Muscle layer of colon (tissue), 2 donors: ENCODE results near the gene KATNAL2.

ENCODE experiments used
- H3K27ac ChIP-seq: one replicate; pipeline ENCODE4 v1.7.0; 2013; ENCODE audit warnings: low read depth, mild to moderate bottlenecking, low read length, moderate library complexity
- H3K27me3 ChIP-seq, 2 donors: one replicate each; pipeline ENCODE4 v1.7.0; 2013; ENCODE audit warnings: low read length in 2 of 2, mild to moderate bottlenecking in 2 of 2; ENCODE audit not compliant: insufficient read depth in 2 of 2, control insufficient read depth in 1 of 2
- H3K36me3 ChIP-seq: one replicate; pipeline ENCODE4 v1.7.0; 2013; ENCODE audit warnings: mild to moderate bottlenecking, low read length; ENCODE audit not compliant: insufficient read depth
- H3K4me1 ChIP-seq: one replicate; pipeline ENCODE4 v1.7.0; 2013; ENCODE audit warnings: mild to moderate bottlenecking, low read length; ENCODE audit not compliant: insufficient read depth
- H3K4me3 ChIP-seq, 2 donors: one replicate each; pipeline ENCODE4 v1.7.0; 2013; ENCODE audit warnings: low read length in 2 of 2, low read depth in 1 of 2, mild to moderate bottlenecking in 1 of 2, moderate library complexity in 1 of 2
- H3K9ac ChIP-seq: one replicate; pipeline ENCODE4 v1.7.0; 2013; ENCODE audit warnings: low read length
- H3K9me3 ChIP-seq: one replicate; pipeline ENCODE4 v1.7.0; 2013; ENCODE audit warnings: mild to moderate bottlenecking, low read length
- donor health status: abdominal sarcoma.
- donor health status: Adenocarcinoma of cecum.

The KATNAL2 gene, protein sequence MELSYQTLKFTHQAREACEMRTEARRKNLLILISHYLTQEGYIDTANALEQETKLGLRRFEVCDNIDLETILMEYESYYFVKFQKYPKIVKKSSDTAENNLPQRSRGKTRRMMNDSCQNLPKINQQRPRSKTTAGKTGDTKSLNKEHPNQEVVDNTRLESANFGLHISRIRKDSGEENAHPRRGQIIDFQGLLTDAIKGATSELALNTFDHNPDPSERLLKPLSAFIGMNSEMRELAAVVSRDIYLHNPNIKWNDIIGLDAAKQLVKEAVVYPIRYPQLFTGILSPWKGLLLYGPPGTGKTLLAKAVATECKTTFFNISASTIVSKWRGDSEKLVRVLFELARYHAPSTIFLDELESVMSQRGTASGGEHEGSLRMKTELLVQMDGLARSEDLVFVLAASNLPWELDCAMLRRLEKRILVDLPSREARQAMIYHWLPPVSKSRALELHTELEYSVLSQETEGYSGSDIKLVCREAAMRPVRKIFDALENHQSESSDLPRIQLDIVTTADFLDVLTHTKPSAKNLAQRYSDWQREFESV

DNA sequence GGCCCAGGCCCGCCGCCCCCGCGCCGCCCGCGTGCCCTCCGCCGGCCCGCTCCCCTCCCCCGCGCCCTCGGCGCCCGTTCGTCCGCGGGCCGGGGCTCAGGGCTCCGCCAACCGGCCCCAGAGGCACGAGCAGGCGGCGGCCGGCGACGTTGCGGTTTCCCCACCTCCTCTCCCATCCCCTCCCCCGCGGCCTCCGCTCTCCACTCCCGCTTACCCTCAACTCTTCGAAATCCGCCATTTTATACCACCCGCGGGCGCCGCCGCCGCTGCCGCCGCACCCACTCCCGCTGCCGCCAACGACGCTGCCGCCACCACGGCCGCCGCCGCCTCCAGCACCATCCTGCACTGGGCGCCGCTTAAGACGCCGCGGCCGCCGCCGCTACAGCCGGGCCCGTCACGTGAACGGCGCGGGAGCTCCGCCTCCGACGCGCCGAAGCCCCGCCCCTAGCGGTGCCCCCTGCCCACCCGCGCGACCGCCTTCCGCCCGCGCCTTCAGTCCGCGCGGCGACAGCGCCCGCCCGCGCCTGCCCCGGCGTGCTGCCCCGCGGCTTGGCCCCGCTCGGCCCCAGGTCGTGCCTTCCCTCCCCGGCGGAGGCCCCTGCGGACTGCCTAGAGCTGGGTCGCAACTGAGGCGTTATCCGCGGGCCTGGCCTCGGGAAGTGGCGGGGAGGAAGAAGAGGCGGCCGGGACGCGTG lies at the start of gene KATNAL2, which contains the start of gene PIAS2:
TSS of gene KATNAL2 (plus strand) at position 495 of the 695 bp plus-strand sequence. CDS start 29,271 bp downstream, outside the sequence.
TSS of gene PIAS2 (minus strand) at position 400 of the 695 bp plus-strand sequence. CDS start at position 238, 162 bp downstream.
- Histone ChIP-seq H3K9me3 (no peaks in the 10 kb centered on the region), H3K27ac (peak within 1 kb of the TSS; percentile 97)

DNA sequence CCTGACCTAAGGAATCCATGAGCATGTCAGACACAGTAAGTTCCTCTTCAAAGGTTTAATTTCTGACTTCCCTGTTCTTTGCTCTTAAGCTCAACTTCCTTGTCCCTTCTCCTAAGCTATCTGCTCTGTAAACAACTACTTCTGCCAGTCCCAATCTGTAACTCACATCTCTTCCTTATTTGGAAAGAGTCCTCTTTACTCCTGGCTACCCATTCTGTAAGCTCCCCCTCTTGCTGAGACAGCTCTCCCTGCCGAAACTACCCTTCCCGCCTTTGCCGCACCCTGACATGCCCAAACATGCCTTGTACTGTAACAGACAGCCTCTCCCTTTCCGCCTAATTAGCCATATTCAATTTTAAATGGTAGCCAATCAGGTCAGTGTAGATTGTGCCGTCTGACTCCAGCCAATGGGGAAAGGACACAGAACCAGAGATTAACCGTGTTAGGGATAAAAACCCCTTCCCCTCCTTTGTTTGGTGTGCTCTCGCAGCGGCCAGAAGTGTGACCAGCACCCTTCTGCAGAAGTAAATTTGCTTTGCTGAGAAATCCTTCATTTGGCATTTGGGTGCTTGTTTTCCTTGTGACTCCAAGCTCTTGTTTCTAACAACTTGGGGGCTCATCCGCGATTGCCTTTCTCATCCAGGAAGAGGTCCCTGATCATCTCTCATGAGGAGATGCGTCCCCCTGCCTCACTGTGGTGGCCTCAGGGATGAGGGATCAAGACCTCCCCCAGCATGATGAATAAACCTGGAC lies 49.1 kb upstream of the KATNAL2 start:
- H3K27ac ChIP-seq = no peak overlapping the region
- no peak overlapping the region for H3K4me3 ChIP-seq
- no peaks in the 10 kb centered on the region for H3K27me3 ChIP-seq
- H3K4me1 ChIP-seq = no peaks in the 10 kb centered on the region
- peaks cover 4% of the 10 kb centered on the region for H3K36me3 ChIP-seq
- H3K9ac ChIP-seq = no peak overlapping the region
- H3K9me3 ChIP-seq = peaks cover 13% of the 10 kb centered on the region

More for the DNA sequence above, at the start of gene KATNAL2, which contains the start of gene PIAS2:
- H3K4me1 ChIP-seq = peaks cover 17% of the 10 kb centered on the region
- peak within 1 kb of the TSS; percentile 86 for H3K9ac ChIP-seq
- H3K27me3 ChIP-seq = no peaks in the 10 kb centered on the region
- H3K4me3 ChIP-seq = peak within 1 kb of the TSS; percentile 88 to 91
- H3K36me3 ChIP-seq = no peaks in the 10 kb centered on the region

DNA sequence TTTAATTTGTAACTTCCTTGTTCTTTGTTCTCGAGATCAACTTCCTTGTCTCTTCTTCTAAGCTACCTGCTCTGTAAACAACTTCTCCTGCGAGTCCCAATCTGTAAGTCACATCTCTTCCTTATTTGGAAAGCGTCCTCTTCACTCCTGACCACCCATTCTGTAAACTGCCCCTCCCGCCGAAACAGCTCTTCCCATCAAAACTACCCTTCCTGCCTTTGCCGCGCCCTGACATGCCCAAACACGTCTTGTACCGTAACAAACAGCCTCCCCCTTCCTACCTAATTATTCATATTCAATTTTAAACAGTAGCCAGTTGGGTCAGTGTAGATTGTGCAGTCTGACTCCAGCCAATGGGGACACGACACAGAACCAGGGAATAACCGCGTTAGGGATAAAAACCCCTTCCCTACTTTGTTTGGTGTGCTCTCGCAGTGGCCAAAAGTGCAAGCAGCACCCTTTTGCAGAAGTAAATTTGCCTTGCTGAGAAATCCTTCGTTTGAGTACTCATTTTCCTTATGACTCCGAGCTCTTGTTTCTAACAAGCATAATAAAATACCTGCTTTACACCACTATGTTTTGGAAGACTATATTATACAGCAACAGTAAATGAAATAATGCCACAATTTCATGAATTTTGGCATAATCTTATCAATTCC lies 39.9 kb upstream of the KATNAL2 start:
- H3K27ac ChIP-seq = no peak overlapping the region
- no peaks in the 10 kb centered on the region for H3K4me1 ChIP-seq

DNA sequence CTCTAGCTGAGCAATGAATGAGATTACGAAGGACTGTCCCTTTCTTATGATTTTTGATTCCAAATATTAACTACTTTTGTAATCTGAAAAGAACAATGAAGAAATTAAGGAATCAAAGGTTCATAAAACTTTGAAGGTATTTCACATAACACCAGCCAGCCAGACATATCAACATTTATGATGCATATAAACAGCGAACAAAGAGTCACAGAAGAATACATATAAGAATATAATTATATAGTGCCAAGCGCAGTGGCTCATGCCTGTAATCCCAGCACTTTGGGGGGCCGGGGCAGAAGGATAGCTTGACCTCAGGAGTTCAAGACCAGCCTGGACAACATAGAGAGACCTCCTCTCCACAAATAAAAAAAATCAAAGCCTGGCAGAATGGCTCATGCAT lies 34.2 kb upstream of the KATNAL2 start:
- Histone ChIP-seq H3K27me3 (no peaks in the 10 kb centered on the region), H3K4me3 (no peak overlapping the region), H3K36me3 (no peaks in the 10 kb centered on the region), H3K9me3 (no peaks in the 10 kb centered on the region), H3K4me1 (no peaks in the 10 kb centered on the region), H3K9ac (no peak overlapping the region), H3K27ac (no peak overlapping the region)

More for the DNA sequence above, 39.9 kb upstream of the KATNAL2 start:
- Histone ChIP-seq H3K36me3 (no peaks in the 10 kb centered on the region), H3K9me3 (no peaks in the 10 kb centered on the region), H3K9ac (no peak overlapping the region), H3K27me3 (no peaks in the 10 kb centered on the region), H3K4me3 (no peak overlapping the region)

DNA sequence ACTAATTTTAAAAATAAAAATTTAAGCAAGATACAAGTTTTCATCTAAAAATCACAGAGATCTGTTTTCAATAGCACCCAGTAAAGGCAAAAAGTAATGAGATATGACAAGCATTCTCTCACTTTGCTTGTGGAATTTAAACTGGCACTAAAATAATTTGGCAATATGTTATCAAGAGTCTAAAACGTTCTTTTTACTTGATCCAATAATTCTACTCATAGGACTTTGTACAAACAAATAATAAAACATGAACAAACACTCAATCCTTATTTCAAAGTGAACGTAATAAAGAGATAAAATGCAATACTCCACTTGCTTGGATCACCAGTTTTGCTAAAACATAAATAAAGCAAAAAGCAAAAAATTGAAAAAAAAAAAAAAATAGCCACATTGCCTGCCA lies 30.5 kb upstream of the KATNAL2 start:
- Histone ChIP-seq H3K9ac (no peak overlapping the region), H3K27ac (no peak overlapping the region), H3K36me3 (peaks cover 17% of the 10 kb centered on the region), H3K4me3 (no peak overlapping the region), H3K27me3 (no peaks in the 10 kb centered on the region), H3K9me3 (peaks cover 5% of the 10 kb centered on the region), H3K4me1 (no peaks in the 10 kb centered on the region)

DNA sequence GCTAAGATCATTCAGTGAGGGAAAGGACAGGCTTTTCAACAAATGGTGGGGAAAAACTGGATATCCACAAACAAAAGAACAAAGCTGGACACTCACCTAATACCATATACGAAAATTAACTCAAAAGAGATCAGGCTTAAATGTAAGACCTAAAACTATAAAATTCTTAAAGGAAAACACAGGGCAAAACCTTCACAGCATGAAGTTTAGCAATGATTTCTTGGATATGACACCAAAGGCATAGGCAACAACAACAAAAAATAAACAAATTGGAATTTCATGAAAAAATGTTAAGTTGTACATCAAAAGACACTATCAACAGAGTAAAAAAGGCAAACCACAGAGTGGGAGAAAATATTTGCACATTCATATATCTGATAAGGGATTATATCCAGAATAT lies 28.4 kb upstream of the KATNAL2 start:
- Histone ChIP-seq H3K4me1 (no peaks in the 10 kb centered on the region), H3K36me3 (peaks cover 17% of the 10 kb centered on the region), H3K27me3 (no peaks in the 10 kb centered on the region), H3K4me3 (no peak overlapping the region), H3K9me3 (peaks cover 5% of the 10 kb centered on the region), H3K9ac (no peak overlapping the region), H3K27ac (no peak overlapping the region)

DNA sequence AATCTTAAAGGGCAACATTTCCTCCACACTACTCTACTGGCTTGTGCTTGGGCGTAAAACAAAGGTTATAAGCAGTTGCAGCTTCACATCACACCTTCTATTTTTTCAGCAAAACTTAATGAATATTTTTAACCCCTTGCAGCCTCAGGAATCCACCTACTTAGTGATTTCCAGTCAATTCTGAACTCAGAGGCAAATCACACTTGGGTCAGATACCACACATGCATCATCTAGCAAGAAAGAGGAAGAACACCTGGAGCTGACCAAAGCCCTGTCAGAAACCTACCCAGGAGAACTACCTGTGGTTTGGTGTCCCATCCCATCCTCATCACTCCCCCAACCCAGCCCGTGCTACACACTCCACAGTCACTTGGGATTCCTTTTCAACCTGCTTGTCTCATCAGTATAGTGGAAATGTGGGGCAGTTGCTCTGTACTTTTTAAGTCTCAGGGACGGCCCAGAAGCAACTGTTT lies 25.6 kb upstream of the KATNAL2 start:
- H3K27me3 ChIP-seq = no peaks in the 10 kb centered on the region
- H3K9ac ChIP-seq = no peak overlapping the region
- H3K9me3 ChIP-seq = peaks cover 5% of the 10 kb centered on the region
- H3K4me1 ChIP-seq = no peaks in the 10 kb centered on the region
- H3K4me3 ChIP-seq = no peak overlapping the region
- no peak overlapping the region for H3K27ac ChIP-seq
- peaks cover 17% of the 10 kb centered on the region for H3K36me3 ChIP-seq

DNA sequence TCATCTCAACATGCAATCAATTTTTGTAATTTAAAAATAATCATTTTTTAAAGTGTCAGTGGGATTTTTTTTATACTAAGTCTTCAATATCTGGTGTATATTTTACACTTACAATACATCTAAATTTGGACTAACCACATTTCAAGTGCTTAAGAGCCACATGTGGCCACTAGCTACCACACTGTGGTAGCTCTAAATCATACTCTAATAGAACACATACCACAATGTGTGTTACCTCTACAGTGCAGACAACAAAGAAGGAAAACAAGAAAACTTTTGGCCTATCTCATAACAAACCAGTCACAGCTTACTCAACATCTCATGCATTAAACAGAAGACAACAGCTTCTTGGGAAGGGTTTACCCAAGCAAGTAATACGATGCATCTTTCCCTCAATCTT lies 24.6 kb upstream of the KATNAL2 start:
- H3K27me3 ChIP-seq = no peaks in the 10 kb centered on the region
- H3K9me3 ChIP-seq = peaks cover 5% of the 10 kb centered on the region
- no peak overlapping the region for H3K9ac ChIP-seq
- H3K4me1 ChIP-seq = no peaks in the 10 kb centered on the region
- H3K27ac ChIP-seq = no peak overlapping the region
- H3K36me3 ChIP-seq = peaks cover 17% of the 10 kb centered on the region
- no peak overlapping the region for H3K4me3 ChIP-seq

DNA sequence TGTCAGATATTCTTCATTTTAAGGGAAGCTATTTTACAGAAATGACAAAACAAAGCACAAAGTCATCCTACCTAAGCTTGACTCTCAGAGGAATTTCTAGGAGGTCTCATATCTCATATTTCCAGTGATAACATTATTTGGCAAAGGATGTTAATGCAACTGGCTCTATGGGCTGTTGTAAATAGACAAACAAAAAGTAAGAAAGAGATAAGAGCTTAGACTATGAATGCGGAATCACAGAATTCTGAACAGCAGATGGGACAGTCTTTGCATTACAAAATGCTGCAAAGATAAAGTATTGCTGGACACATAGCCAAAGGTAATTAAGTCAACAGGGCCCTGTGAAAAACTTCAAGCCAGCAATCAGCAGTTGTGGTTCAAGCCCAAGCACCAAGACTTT lies 24.0 kb upstream of the KATNAL2 start:
- Histone ChIP-seq H3K4me3 (no peak overlapping the region), H3K36me3 (peaks cover 16% of the 10 kb centered on the region), H3K4me1 (no peaks in the 10 kb centered on the region), H3K27me3 (no peaks in the 10 kb centered on the region), H3K9me3 (peaks cover 5% of the 10 kb centered on the region), H3K9ac (no peak overlapping the region), H3K27ac (no peak overlapping the region)

DNA sequence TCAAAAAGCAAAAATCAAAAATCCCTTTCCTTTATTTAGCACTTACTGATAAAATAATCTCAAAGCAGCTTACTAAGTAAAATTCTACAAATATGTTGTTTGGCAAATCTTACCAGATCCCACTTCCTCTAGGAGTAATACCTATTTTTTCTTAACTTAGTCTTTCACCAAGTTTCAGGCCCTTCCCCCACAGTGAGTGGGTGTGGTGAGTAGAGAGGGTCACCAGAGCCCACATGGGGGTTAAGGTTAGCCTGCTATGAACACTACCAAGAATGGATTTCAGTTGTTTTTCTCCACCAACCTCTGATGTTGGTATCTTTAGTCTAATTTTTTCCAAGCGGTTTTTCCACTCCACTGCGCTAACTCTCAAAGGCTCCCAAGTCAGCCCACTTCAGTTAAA lies 23.3 kb upstream of the KATNAL2 start:
- H3K27me3 ChIP-seq = no peaks in the 10 kb centered on the region
- H3K27ac ChIP-seq = no peak overlapping the region
- peaks cover under 1% of the 10 kb centered on the region for H3K9me3 ChIP-seq
- H3K4me1 ChIP-seq = no peaks in the 10 kb centered on the region
- no peak overlapping the region for H3K9ac ChIP-seq
- no peak overlapping the region for H3K4me3 ChIP-seq
- H3K36me3 ChIP-seq = peaks cover 8% of the 10 kb centered on the region
